GM12878 (cell line): ENCODE data around the gene TRAM1L1. TPM values are rescaled to one million over a fixed set of nuclear protein-coding genes. Genes with fewer than 3 reads are reported as not detected.

Experiments
- ATAC-seq: fragments of 200-7000 bp; cut with Tn5 transposase; 3 replicates; pipeline ENCODE4 v1.9.1; 2020; ENCODE audit warnings: mild to moderate bottlenecking, moderate library complexity
- BruUV-seq: library from RNA; stranded (reverse); fragments of 400-500 nt; replicated peaks from 2 replicates; lab custom pipeline; 2021; lab: Mats Ljungman, UMichigan
- CTCF ChIA-PET: fragments of 300-600 bp; sonication (Branson Sonifier 250); formaldehyde crosslinking; extraction: SDS; loops from one replicate; lab custom pipeline; 2021; ENCODE audit warnings: inconsistent platforms; lab: Yijun Ruan, JAX
- POLR2A ChIA-PET: fragments of 350-600 bp; formaldehyde crosslinking; extraction: SDS; loops from one replicate; lab custom pipeline; 2021; ENCODE audit warnings: inconsistent platforms; lab: Charles Lee
- RAD21 ChIA-PET: fragments of 300-600 bp; sonication (Branson Sonifier 250); formaldehyde crosslinking; loops from one replicate; lab custom pipeline; 2023; ENCODE audit warnings: antibody characterized with exemption; ENCODE audit not compliant: unreplicated experiment; lab: Charles Lee
- SMC1A ChIA-PET: fragments of 300-600 bp; sonication (Branson Sonifier 250); formaldehyde crosslinking; loops from one replicate; lab custom pipeline; 2023; ENCODE audit not compliant: unreplicated experiment, uncharacterized antibody; lab: Charles Lee
- DNase-seq: peaks from one replicate; pipeline ENCODE4 v3.0.0-alpha.2; 2011; ENCODE audit warnings: low read depth, low spot score
- FAIRE-seq: peaks from 3 replicates; lab custom pipeline; 2011; peaks lifted over from hg19 to GRCh38; lab: Jason Lieb, UNC
- H2AFZ ChIP-seq: 2 replicates; pipeline ENCODE4 v1.6.0; 2011; ENCODE audit warnings: low read depth, low read length, control low read depth; ENCODE audit not compliant: control insufficient read depth
- H3K27ac ChIP-seq: 2 replicates; pipeline ENCODE4 v1.5.1; 2011; ENCODE audit warnings: control low read depth; ENCODE audit not compliant: control insufficient read depth, insufficient read depth
- H3K27me3 ChIP-seq, 2 experiments: replicated peaks in 1 of 2; 2 replicates each; pipeline versions ENCODE4 v1.6.0 to v1.6.1; 2011; ENCODE audit warnings: low read length in 1 of 2; ENCODE audit not compliant: control insufficient read depth in 2 of 2, insufficient read depth in 2 of 2
- H3K36me3 ChIP-seq, 2 experiments: 2 replicates each; pipeline ENCODE4 v1.5.1; 2011; ENCODE audit warnings: low read length in 1 of 2; ENCODE audit not compliant: control insufficient read depth in 2 of 2, insufficient read depth in 2 of 2
- H3K4me1 ChIP-seq: 2 replicates; pipeline ENCODE4 v1.6.1; 2011; ENCODE audit warnings: mild to moderate bottlenecking, low read length, moderate library complexity, mixed read lengths; ENCODE audit not compliant: control insufficient read depth, insufficient read depth
- H3K4me2 ChIP-seq: 2 replicates; pipeline ENCODE4 v1.6.0; 2011; ENCODE audit warnings: control low read depth; ENCODE audit not compliant: control insufficient read depth, insufficient read depth
- H3K4me3 ChIP-seq: fragments of 200-600 bp; sonication (generic); 2 replicates; pipeline ENCODE4 v1.5.1; 2016
- H3K79me2 ChIP-seq: 2 replicates; pipeline ENCODE4 v1.6.0; 2011; ENCODE audit warnings: low read length; ENCODE audit not compliant: control insufficient read depth, insufficient read depth
- H3K9ac ChIP-seq: 2 replicates; pipeline ENCODE4 v1.8.0; 2011; ENCODE audit warnings: low read length, control low read depth, mixed read lengths; ENCODE audit not compliant: control insufficient read depth, insufficient read depth
- H3K9me3 ChIP-seq: replicated peaks from 3 replicates; pipeline ENCODE4 v1.5.1; 2011; ENCODE audit warnings: mild to moderate bottlenecking, low read length; ENCODE audit not compliant: control insufficient read depth, insufficient read depth
- H4K20me1 ChIP-seq: 2 replicates; pipeline ENCODE4 v1.6.0; 2011; ENCODE audit not compliant: control insufficient read depth, insufficient read depth
- BCLAF1 ChIP-seq: fragments of 450-650 bp; IDR thresholded peaks from 2 replicates; pipeline ENCODE4 v1.6.1; 2017; ENCODE audit warnings: antibody characterized with exemption, mild to moderate bottlenecking, moderate library complexity
- FOXM1 ChIP-seq: IDR thresholded peaks from 2 replicates; pipeline ENCODE4 v1.6.1; 2012; ENCODE audit warnings: low read depth, mild to moderate bottlenecking, inconsistent platforms, low read length, moderate library complexity
- IKZF2 ChIP-seq, 2 experiments: fragments of 450-650 bp; IDR thresholded peaks; 2 replicates each; pipeline ENCODE4 v1.6.1; 2017; ENCODE audit warnings: mild to moderate bottlenecking in 2 of 2, moderate library complexity in 2 of 2
- JUND ChIP-seq: IDR thresholded peaks from 2 replicates; pipeline ENCODE4 v1.6.1; 2012; ENCODE audit warnings: low read depth, mild to moderate bottlenecking, low read length, improper control_type of control experiment, moderate library complexity
- POLR2AphosphoS5 ChIP-seq: IDR thresholded peaks from 2 replicates; pipeline ENCODE4 v1.6.1; 2011; ENCODE audit warnings: mild to moderate bottlenecking, low read length, inconsistent platforms
- RAD21 ChIP-seq: IDR thresholded peaks from 2 replicates; pipeline ENCODE4 v1.6.1; 2011; ENCODE audit warnings: mild to moderate bottlenecking, low read depth, low read length, moderate library complexity; ENCODE audit not compliant: insufficient read depth
- SMAD5 ChIP-seq: IDR thresholded peaks from 2 replicates; pipeline ENCODE4 v1.6.1; 2016; ENCODE audit warnings: antibody characterized with exemption, low read depth
- SMC3 ChIP-seq: IDR thresholded peaks from 2 replicates; pipeline ENCODE4 v1.6.1; 2011; ENCODE audit warnings: low read length, improper control_type of control experiment, borderline replicate concordance
- STAT3 ChIP-seq: IDR thresholded peaks from 2 replicates; pipeline ENCODE4 v1.6.1; 2011; ENCODE audit warnings: low read depth, low read length, improper control_type of control experiment
- TCF7 ChIP-seq: IDR thresholded peaks from 2 replicates; pipeline ENCODE4 v1.6.1; 2014; ENCODE audit warnings: antibody characterized with exemption, borderline replicate concordance
- WGBS: methylation state at CpG from one replicate; pipeline ENCODE4 v1.1.6; 2016; ENCODE audit warnings: low lambda C conversion rate; ENCODE audit not compliant: insufficient replicate concordance, insufficient coverage; ENCODE audit errors: missing lambda C conversion rate; 5-methylcytosine and 5-hydroxymethylcytosine counted together
- in situ Hi-C: fragments of 300-500 bp; cut with MboI; formaldehyde crosslinking; loops from 9 replicates; pipeline ENCODE4 v1.14.3; 2018; ENCODE audit warnings: mixed read lengths
- intact Hi-C: fragments of 100-400 bp; cut with micrococcal nuclease; formaldehyde crosslinking; loops from one replicate; pipeline ENCODE4 v1.14.2; 2022; ENCODE audit not compliant: unreplicated experiment
- polyA plus RNA-seq, 11 experiments: library from polyadenylated mRNA; depleted of rRNA in 4 of 11; unstranded in 6 of 11; stranded (reverse) in 5 of 11; fragments of >200 nt; fragmentation: Nextera tagmentation in 4 of 11; fragmentation: Illumina TruSeq in 1 of 11; extraction: Ambion mirVana in 4 of 11; extraction: Trizol in 1 of 11; gene quantifications; 1 replicate in 1 of 11; 2 replicates in 10 of 11; pipeline versions ENCODE4 v1.2.1 to v1.2.3, GENCODE V29; 2011 to 2016; ENCODE audit warnings: inconsistent platforms in 2 of 11, missing spikeins in 2 of 11, low read depth in 1 of 11
- total RNA-seq, 4 experiments: library from RNA; depleted of rRNA in 3 of 4; stranded (reverse); fragments of >200 nt in 3 of 4; fragmentation: Illumina TruSeq in 1 of 4; extraction: Trizol in 1 of 4; gene quantifications; 2 replicates each; pipeline versions ENCODE4 v1.2.1 to v1.2.3, GENCODE V29; 2013 to 2021
- TF ChIP-seq, protein P1 (sequence below), 3 experiments: IDR thresholded peaks in 2 of 3; conservative IDR thresholded peaks in 1 of 3; 2 replicates each; pipeline ENCODE4 v1.5.1; 2011; ENCODE audit warnings: low read depth in 3 of 3, low read length in 3 of 3, mild to moderate bottlenecking in 3 of 3, control low read depth in 2 of 3, moderate library complexity in 2 of 3, inconsistent platforms in 1 of 3, mixed read lengths in 1 of 3; ENCODE audit not compliant: control insufficient read depth in 2 of 3, insufficient read depth in 1 of 3; ENCODE audit errors: extremely low read depth in 1 of 3
- TF ChIP-seq, protein P2 (sequence below): fragments of 450-650 bp; IDR thresholded peaks from 2 replicates; pipeline ENCODE4 v1.6.1; 2017; ENCODE audit warnings: mild to moderate bottlenecking

TRAM1L1 gene
- total and polyA plus RNA-seq, 10 of the 15 experiments (the other 5 are each of a cell fraction or from before 2014, with no cell fraction given): not detected

- FAIRE-seq: no peak
- ChIA-PET CTCF (interaction anchor here (0.9 to 3.3 kb wide), 8 partner anchors 9 to 1127 kb away, joined by 3 to 11 read pairs (median 4); no protein-coding TSS in a partner anchor), SMC1A (no interaction called here), POLR2A (no interaction called here), RAD21 (interaction anchor here (1.3 to 1.5 kb wide), 2 partner anchors 11 to 898 kb away, joined by 3 to 4 read pairs; no protein-coding TSS in a partner anchor)
- TF ChIP-seq IKZF2 (IDR thresholded peaks at IDR 0.05) (no peak), STAT3 (no peak), POLR2AphosphoS5 (no peak), SMC3 (peak; percentile 37; the same call in 1 of the 2 replicates), RAD21 (peak; percentile 91), JUND (no peak), FOXM1 (0 out of 2 replicates have a peak, but pooled peaks have one; percentile 7), BCLAF1 (no peak), SMAD5 (no peak), TCF7 (no peak)
- TF ChIP-seq, protein P1, sequence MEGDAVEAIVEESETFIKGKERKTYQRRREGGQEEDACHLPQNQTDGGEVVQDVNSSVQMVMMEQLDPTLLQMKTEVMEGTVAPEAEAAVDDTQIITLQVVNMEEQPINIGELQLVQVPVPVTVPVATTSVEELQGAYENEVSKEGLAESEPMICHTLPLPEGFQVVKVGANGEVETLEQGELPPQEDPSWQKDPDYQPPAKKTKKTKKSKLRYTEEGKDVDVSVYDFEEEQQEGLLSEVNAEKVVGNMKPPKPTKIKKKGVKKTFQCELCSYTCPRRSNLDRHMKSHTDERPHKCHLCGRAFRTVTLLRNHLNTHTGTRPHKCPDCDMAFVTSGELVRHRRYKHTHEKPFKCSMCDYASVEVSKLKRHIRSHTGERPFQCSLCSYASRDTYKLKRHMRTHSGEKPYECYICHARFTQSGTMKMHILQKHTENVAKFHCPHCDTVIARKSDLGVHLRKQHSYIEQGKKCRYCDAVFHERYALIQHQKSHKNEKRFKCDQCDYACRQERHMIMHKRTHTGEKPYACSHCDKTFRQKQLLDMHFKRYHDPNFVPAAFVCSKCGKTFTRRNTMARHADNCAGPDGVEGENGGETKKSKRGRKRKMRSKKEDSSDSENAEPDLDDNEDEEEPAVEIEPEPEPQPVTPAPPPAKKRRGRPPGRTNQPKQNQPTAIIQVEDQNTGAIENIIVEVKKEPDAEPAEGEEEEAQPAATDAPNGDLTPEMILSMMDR (IDR thresholded peaks at IDR 0.05 in 2 of 3, conservative IDR thresholded peaks at IDR 0.05 in 1 of 3; ENCODE audit: control insufficient read depth in 2 of 3, extremely low read depth in 1 of 3, insufficient read depth in 1 of 3, low read depth in 3 of 3, low read length in 3 of 3): peak; percentile 35 to 50 (median 46); a peak in 4 of 6 replicates
- TF ChIP-seq, protein P2, sequence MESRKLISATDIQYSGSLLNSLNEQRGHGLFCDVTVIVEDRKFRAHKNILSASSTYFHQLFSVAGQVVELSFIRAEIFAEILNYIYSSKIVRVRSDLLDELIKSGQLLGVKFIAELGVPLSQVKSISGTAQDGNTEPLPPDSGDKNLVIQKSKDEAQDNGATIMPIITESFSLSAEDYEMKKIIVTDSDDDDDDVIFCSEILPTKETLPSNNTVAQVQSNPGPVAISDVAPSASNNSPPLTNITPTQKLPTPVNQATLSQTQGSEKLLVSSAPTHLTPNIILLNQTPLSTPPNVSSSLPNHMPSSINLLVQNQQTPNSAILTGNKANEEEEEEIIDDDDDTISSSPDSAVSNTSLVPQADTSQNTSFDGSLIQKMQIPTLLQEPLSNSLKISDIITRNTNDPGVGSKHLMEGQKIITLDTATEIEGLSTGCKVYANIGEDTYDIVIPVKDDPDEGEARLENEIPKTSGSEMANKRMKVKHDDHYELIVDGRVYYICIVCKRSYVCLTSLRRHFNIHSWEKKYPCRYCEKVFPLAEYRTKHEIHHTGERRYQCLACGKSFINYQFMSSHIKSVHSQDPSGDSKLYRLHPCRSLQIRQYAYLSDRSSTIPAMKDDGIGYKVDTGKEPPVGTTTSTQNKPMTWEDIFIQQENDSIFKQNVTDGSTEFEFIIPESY: no peak
- in situ Hi-C loops: loop anchor here (25.0 kb wide), 1 partner anchor 1128 kb away; no protein-coding TSS in a partner anchor
- Histone ChIP-seq H2AFZ (no peak overlapping the region), H3K79me2 (no peaks in the 10 kb centered on the region), H3K27ac (no peak overlapping the region), H3K36me3 (no peaks in the 10 kb centered on the region), H3K27me3 (no peaks in the 10 kb centered on the region), H3K9me3 (no peaks in the 10 kb centered on the region), H3K4me1 (no peaks in the 10 kb centered on the region), H3K4me3 (no peak overlapping the region), H3K9ac (no peak overlapping the region), H4K20me1 (no peaks in the 10 kb centered on the region), H3K4me2 (no peak overlapping the region)
- peak; percentile 0 for DNase-seq
- intact Hi-C loops: loop anchor here (2.0 to 5.0 kb wide), 2 partner anchors 566 to 1088 kb away; no protein-coding TSS in a partner anchor
- ATAC-seq: peak; percentile 69
- no TSS peak for BruUV-seq
- 0% methylated on average over 4 of the region's 4 CpGs for WGBS
These were observed 49.0 kb upstream of the TRAM1L1 start for GRCh38 chr4:117134386-117134785.
